ENCODE data around the gene METTL6.
"Not testable (repeated sequence)": the region's sequence is repeated elsewhere in the genome, so short reads cannot be mapped to it uniquely, and the experiment has no call there.

The METTL6 gene

DNA sequence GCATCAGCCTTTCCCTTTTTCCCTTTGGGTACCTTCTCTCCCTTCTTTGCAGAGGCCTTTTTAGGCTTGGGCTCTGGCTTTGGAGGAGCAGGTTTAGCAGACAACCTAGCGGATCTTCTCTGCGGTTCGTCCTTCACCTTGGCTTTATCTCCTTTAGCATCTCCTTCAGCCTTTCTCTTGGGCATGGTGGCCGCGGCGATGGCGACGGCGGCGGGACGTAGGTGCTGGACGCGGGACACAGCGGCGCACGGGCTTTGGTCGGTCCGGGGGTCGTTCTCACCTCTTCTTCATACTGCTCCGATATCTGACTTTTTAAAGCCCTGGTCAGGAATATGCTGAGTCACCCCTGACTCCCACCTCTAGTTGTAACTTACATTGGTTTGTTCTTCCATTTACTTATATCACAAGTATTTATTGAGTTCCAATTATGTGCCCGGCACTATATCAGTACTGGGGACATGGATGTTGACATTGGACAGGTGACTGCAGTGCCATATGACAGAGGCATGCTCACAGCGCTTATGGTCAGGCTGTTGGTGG is 51.8 kb downstream of the METTL6 start:
- FAIRE-seq = no peak
- DNase-seq (ENCODE audit: low spot score) = no peak

DNA sequence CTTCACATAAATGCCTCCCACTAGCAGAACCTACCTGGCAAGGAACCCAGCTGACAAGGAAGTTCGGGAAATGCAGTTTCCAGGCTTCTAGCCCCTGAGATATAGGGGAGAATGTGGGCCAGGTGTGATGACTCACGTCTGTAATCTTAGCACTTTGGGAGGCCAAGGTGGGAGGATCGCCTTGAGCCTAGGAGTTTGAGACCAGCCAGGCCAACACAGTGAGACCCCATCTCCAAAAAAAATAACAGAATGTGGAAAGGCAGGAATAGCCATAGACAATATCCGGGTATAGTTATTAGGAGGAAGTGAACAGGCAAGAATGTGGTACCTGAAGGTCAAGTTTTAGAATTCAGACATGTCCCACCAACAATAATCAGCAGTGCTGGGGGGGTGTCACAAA is 54.4 kb downstream of the METTL6 start:
- DNase-seq (ENCODE audit: low spot score) (no peak), FAIRE-seq (no peak)

DNA sequence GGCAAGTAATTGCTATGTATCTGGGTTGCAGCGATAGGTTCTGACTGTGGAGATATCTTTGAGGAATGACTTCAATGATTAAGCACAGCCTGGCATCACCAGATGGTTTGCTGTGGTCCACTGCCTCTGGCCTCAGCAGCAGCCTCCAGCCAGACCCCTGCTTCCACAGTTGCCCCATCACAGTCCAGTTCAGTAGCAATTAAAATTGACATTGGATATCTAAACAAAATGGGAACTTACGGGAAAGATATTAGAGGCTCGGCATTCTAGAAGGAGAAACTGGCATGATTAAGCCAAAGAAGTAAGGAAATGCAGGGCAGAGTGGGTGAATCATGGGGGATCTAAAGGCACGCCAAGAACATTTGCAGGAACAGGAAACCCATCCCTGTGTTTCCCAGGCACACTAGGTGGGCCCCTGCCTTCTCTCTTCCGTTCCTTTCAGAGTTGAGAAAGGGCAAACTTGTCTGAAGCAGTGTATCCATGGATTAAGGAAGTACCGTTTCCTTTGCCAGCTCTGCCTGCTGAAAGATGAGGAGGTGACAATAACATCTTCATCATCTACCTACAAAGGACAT is 58.7 kb downstream of the METTL6 start:
- FAIRE-seq = no peak

DNA sequence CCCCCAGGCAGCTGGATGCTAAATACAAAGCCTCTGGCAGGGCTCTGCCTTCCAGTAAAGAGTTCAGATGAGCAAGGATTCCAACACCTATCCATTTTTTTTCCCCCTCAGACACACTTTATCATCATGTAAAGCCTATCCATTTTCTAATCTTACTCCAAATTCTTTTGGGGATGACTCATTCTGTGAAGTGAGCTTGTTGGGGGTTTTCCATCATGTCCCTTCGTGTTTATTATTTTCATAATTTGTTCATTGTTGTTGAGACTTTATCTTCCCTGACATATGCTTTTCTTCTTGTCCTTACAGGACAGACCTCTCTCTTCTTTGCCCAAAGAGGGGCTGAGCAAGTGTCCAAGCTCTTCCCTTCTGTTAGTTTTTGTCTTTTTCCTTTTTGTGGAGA is 60.3 kb downstream of the METTL6 start:
- DNase-seq (ENCODE audit: low spot score) = peak; percentile 35

More for the DNA sequence above, 58.7 kb downstream of the METTL6 start:
- no peak for DNase-seq (ENCODE audit: low spot score)

DNA sequence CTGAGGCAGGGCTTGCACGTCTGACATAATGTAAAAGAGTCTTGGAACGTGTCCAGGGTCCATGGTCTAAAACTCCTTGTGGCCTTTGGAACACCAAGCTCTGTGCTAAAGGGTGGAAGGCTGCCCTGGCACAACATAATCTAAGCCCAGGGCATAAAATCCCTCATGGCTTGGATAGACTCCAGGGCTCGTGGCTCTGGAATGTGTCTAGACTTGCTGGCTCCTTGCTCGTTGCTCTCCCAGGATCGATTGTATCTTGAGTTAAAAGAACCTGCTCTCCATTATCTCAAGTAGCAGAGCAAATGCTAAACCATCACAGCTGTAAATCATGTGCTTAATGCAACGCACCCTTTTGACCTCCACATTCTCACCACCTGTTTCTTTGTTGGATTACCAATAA is 63.3 kb downstream of the METTL6 start:
- not testable (repeated sequence) for FAIRE-seq; DNase-seq (ENCODE audit: low spot score)

More for the DNA sequence above, 60.3 kb downstream of the METTL6 start:
- FAIRE-seq = no peak

DNA sequence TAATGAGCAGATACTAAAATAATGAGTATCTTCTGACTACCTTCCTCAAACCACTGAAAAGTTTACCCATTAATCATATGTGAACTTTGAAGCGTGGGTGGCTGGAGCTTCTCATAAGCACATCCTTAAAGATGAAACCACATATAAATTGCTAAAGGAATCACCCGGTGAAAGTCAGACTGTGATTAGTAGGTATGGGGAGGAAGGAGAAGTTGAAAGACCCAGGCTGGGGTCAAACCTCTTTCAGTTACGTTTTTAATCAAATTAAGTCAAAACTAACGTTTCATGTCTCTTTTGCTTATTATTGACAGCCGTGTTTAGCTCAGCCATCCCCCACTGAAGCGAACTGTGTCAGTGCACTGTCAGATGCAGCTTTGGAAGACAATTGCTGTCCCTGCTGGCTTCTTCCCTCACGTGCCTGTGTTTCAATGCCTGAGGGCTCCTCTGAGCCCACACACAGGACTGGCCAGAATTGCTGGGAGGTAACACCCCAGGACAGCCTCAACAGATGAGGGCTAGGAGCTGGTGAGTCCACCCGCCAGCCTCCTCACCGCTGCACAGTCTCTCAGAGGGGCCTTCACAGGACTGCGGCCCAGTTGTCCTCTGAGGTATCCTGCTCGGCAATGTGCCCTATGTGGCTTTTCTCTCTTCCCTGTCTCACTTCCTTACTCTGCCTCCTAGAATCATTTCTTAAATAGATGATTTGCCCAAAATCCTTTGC is 65.7 kb downstream of the METTL6 start:
- DNase-seq (ENCODE audit: low spot score) (peak; percentile 26), FAIRE-seq (no peak)

DNA sequence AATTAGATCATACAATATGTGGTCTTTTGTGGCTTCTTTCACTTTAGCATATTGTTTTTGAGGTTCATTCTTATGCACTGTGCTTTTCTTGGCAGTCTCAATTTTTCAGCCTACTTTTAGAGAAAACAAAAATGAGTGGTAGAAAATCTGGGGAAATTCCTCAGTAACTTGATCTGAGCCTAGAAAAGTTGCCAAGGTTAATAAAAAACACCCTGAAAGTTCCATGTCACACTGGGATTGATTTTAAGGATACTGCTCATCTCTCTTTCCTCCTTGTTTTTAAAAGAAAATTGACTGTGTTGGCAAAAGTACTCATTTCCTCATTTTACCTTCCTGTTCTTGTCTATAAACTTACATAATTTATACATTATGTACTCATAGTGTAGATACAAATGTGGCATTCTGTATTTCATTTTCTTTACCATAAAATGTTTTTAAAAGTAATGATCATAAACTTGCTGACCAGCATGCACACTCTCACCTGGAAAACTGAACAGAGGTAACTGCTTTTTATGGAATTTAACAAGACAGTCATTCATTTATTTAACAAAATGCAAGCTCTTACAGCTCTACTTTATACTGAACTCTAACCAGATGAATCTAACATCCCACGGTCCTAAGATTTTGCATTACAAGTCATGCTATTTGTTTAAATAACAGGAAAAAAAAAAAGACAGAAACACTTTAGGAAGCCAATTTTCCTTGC is 66.4 kb downstream of the METTL6 start:
- no peak for DNase-seq (ENCODE audit: low spot score)
- no peak for FAIRE-seq

Data from urothelium cell line (cell line).